Colonic mucosa (tissue), 4 donors: ENCODE measurements around the gene GPR146. TPM values are rescaled to one million over a fixed set of nuclear protein-coding genes. Genes with fewer than 3 reads are reported as not detected.
"Not testable (repeated sequence)": the region's sequence is repeated elsewhere in the genome, so short reads cannot be mapped to it uniquely, and the experiment has no call there.

Experiments used
- DNase-seq: peaks from one replicate; pipeline ENCODE4 v3.0.0-alpha.2; 2020
- H3K27ac ChIP-seq: fragments of 200-600 bp; one replicate; pipeline ENCODE4 v1.8.0; 2021
- H3K27me3 ChIP-seq: fragments of 200-600 bp; one replicate; pipeline ENCODE4 v1.8.0; 2021
- H3K36me3 ChIP-seq: fragments of 200-600 bp; one replicate; pipeline ENCODE4 v1.8.0; 2021
- H3K4me1 ChIP-seq: fragments of 200-600 bp; one replicate; pipeline ENCODE4 v1.8.0; 2021; ENCODE audit warnings: mild to moderate bottlenecking
- H3K4me3 ChIP-seq: fragments of 200-600 bp; one replicate; pipeline ENCODE4 v1.8.0; 2021
- H3K9ac ChIP-seq, 2 donors: one replicate each; pipeline ENCODE4 v1.7.0; 2013; ENCODE audit warnings: control low read depth in 2 of 2, low read depth in 2 of 2, low read length in 2 of 2
- H3K9me3 ChIP-seq: fragments of 200-600 bp; one replicate; pipeline ENCODE4 v1.8.0; 2021
- CTCF ChIP-seq: fragments of 200-600 bp; IDR thresholded peaks from one replicate; pipeline ENCODE4 v1.8.0; 2022; ENCODE audit warnings: antibody characterized with exemption, mild to moderate bottlenecking
- intact Hi-C: fragments of 100-400 bp; cut with DNase I; formaldehyde crosslinking; loops from one replicate; pipeline ENCODE4 v1.14.1; 2022
- total RNA-seq, 2 donors: library from RNA; stranded (reverse); fragmentation: NEBNext Ultra II Directional in 1 of 2; extraction: Animal tissue kit (Norgen Biotek cat#: 25700) in 1 of 2; gene quantifications; one replicate each; pipeline ENCODE4 v1.2.1, GENCODE V29; 2021
- donor health status: healthy.
- donor health status: DM: no; HTN: no; CAD: no.
- donor health status: DM: no; HTN: no; CAD: no.

Gene GPR146
- total RNA-seq, 2 donors from 2014 or later: 2.9 to 9.0 TPM

GRCh38 chr7:1029637-1030443, 14.5 kb upstream of the GPR146 start:
- Histone ChIP-seq H3K36me3 (no peaks in the 10 kb centered on the region), H3K27ac (no peak overlapping the region), H3K4me1 (peaks cover 9% of the 10 kb centered on the region), H3K9ac (no peak overlapping the region), H3K4me3 (no peak overlapping the region), H3K9me3 (no peaks in the 10 kb centered on the region), H3K27me3 (no peaks in the 10 kb centered on the region)
- intact Hi-C loops: loop anchor here (2.0 kb wide), 1 partner anchor 13 kb away; no protein-coding TSS in a partner anchor
- DNase-seq: no peak
- TF ChIP-seq CTCF: no peak

GRCh38 chr7:1030444-1031070, 13.8 kb upstream of the GPR146 start:
- H3K9ac ChIP-seq: no peak overlapping the region
- H3K27ac ChIP-seq: no peak overlapping the region
- peaks cover 9% of the 10 kb centered on the region for H3K4me1 ChIP-seq
- H3K4me3 ChIP-seq: no peak overlapping the region
- DNase-seq: no peak
- intact Hi-C loops: no loop called here
- no peaks in the 10 kb centered on the region for H3K9me3 ChIP-seq
- no peaks in the 10 kb centered on the region for H3K27me3 ChIP-seq
- no peak for TF ChIP-seq CTCF
- no peaks in the 10 kb centered on the region for H3K36me3 ChIP-seq

GRCh38 chr7:1031716-1032455, 12.5 kb upstream of the GPR146 start:
- no peak for TF ChIP-seq CTCF
- Histone ChIP-seq H3K9me3 (no peaks in the 10 kb centered on the region), H3K27me3 (no peaks in the 10 kb centered on the region), H3K4me3 (no peak overlapping the region), H3K4me1 (peaks cover 9% of the 10 kb centered on the region), H3K9ac (no peak overlapping the region), H3K27ac (no peak overlapping the region), H3K36me3 (no peaks in the 10 kb centered on the region)
- DNase-seq: no peak
- intact Hi-C loops: no loop called here

- Histone ChIP-seq H3K4me3 (no peak overlapping the region), H3K9me3 (no peaks in the 10 kb centered on the region), H3K36me3 (no peaks in the 10 kb centered on the region), H3K27me3 (no peaks in the 10 kb centered on the region), H3K4me1 (peaks cover 5% of the 10 kb centered on the region), H3K9ac (no peak overlapping the region), H3K27ac (no peak overlapping the region)
- DNase-seq: no peak
- intact Hi-C loops: no loop called here
- TF ChIP-seq CTCF: no peak
These were observed 11.7 kb upstream of the GPR146 start for GRCh38 chr7:1032536-1033181.

GRCh38 chr7:1033546-1034145, 10.7 kb upstream of the GPR146 start:
- peaks cover 5% of the 10 kb centered on the region for H3K4me1 ChIP-seq
- intact Hi-C loops: no loop called here
- H3K9ac ChIP-seq: no peak overlapping the region
- no peaks in the 10 kb centered on the region for H3K27me3 ChIP-seq
- H3K4me3 ChIP-seq: no peak overlapping the region
- H3K9me3 ChIP-seq: no peaks in the 10 kb centered on the region
- H3K27ac ChIP-seq: no peak overlapping the region
- H3K36me3 ChIP-seq: no peaks in the 10 kb centered on the region
- DNase-seq: no peak
- no peak for TF ChIP-seq CTCF

GRCh38 chr7:1034769-1035168, 9.6 kb upstream of the GPR146 start:
- H3K4me1 ChIP-seq, intact Hi-C loops, H3K27me3 ChIP-seq, H3K27ac ChIP-seq, H3K36me3 ChIP-seq, DNase-seq, H3K9ac ChIP-seq, H3K9me3 ChIP-seq, H3K4me3 ChIP-seq: not testable (repeated sequence)

GRCh38 chr7:1036164-1036928, 8.0 kb upstream of the GPR146 start:
- H3K9ac ChIP-seq, intact Hi-C loops, H3K4me1 ChIP-seq, H3K4me3 ChIP-seq, H3K27ac ChIP-seq, DNase-seq, H3K36me3 ChIP-seq, H3K9me3 ChIP-seq, H3K27me3 ChIP-seq: not testable (repeated sequence)
